SK-N-SH treated with all-trans-retinoic acid at 6 μM for 48 hours (cell line): ENCODE data around the gene PRELID3B.

Source experiments
- CREB5 ChIP-seq: fragments of 250-450 bp; sonication (Bioruptor Pico); IDR thresholded peaks from 2 replicates; pipeline ENCODE4 v1.5.1; 2020; ENCODE audit warnings: low read depth, mild to moderate bottlenecking, moderate library complexity
- CSDC2 ChIP-seq: fragments of 250-450 bp; sonication (Bioruptor Pico); IDR thresholded peaks from 2 replicates; pipeline ENCODE4 v1.5.0; 2020; ENCODE audit warnings: mild to moderate bottlenecking, moderate library complexity
- GLIS3 ChIP-seq: fragments of 250-450 bp; sonication (Bioruptor Pico); IDR thresholded peaks from 2 replicates; pipeline ENCODE4 v1.5.0; 2020; ENCODE audit warnings: mild to moderate bottlenecking, moderate library complexity
- ISL1 ChIP-seq: fragments of 250-450 bp; sonication (Bioruptor Pico); IDR thresholded peaks from 2 replicates; pipeline ENCODE4 v2.1.2; 2022; ENCODE audit warnings: mild to moderate bottlenecking, moderate library complexity
- PATZ1 ChIP-seq: fragments of 250-450 bp; sonication (Bioruptor Pico); IDR thresholded peaks from 2 replicates; pipeline ENCODE4 v1.8.0; 2020; ENCODE audit warnings: mild to moderate bottlenecking, moderate library complexity, borderline replicate concordance
- POU6F1 ChIP-seq: fragments of 250-450 bp; sonication (Bioruptor Pico); IDR thresholded peaks from 2 replicates; pipeline ENCODE4 v1.8.0; 2021; ENCODE audit warnings: low read depth, mild to moderate bottlenecking, moderate library complexity, borderline replicate concordance
- ZFP3 ChIP-seq: fragments of 250-450 bp; sonication (Bioruptor Pico); IDR thresholded peaks from 2 replicates; pipeline ENCODE4 v1.5.0; 2020; ENCODE audit warnings: mild to moderate bottlenecking, moderate library complexity
- ZNF565 ChIP-seq: fragments of 450-650 bp; formaldehyde crosslinking; conservative IDR thresholded peaks from 2 replicates; pipeline ENCODE4 v1.5.0; 2020; ENCODE audit warnings: low read depth, mild to moderate bottlenecking, moderate library complexity

- TF ChIP-seq ZFP3 (no peak), ISL1 (CRISPR knock-in tag) (no peak), POU6F1 (CRISPR knock-in tag) (no peak), PATZ1 (no peak), CSDC2 (CRISPR knock-in tag) (no peak), ZNF565 (no peak), GLIS3 (CRISPR knock-in tag) (no peak), CREB5 (CRISPR knock-in tag) (no peak)
These were observed 41.5 kb downstream of the PRELID3B start for GRCh38 chr20:59001068-59001448.
